Measurements from ENCODE around the gene TNFSF10.

TNFSF10 gene

GRCh38 chr3:172552607-172553006 lies 29.4 kb upstream of the TNFSF10 start:
- DNase-seq (ENCODE audit: low read depth) = no peak
- no peak overlapping the region for H3K4me3 ChIP-seq (ENCODE audit: control insufficient read depth, low read depth, low read length)
- TF ChIP-seq CTCF (conservative IDR thresholded peaks at IDR 0.05; ENCODE audit: control insufficient read depth, insufficient read depth, low read depth, low read length) = no peak

- no peak overlapping the region for H3K4me3 ChIP-seq (ENCODE audit: control insufficient read depth, low read depth, low read length)
- no peak for DNase-seq (ENCODE audit: low read depth)
- TF ChIP-seq CTCF (conservative IDR thresholded peaks at IDR 0.05; ENCODE audit: control insufficient read depth, insufficient read depth, low read depth, low read length) = no peak
These were observed 28.6 kb upstream of the TNFSF10 start for GRCh38 chr3:172551874-172552273.

GRCh38 chr3:172550347-172550943 lies 27.2 kb upstream of the TNFSF10 start:
- H3K4me3 ChIP-seq (ENCODE audit: control insufficient read depth, low read depth, low read length) = no peak overlapping the region
- peak; percentile 96 for DNase-seq (ENCODE audit: low read depth)
- no peak for TF ChIP-seq CTCF (conservative IDR thresholded peaks at IDR 0.05; ENCODE audit: control insufficient read depth, insufficient read depth, low read depth, low read length)

- DNase-seq (ENCODE audit: low read depth) = no peak
- no peak for TF ChIP-seq CTCF (conservative IDR thresholded peaks at IDR 0.05; ENCODE audit: control insufficient read depth, insufficient read depth, low read depth, low read length)
- no peak overlapping the region for H3K4me3 ChIP-seq (ENCODE audit: control insufficient read depth, low read depth, low read length)
These were observed 25.9 kb upstream of the TNFSF10 start for GRCh38 chr3:172549144-172549543.

- no peak for TF ChIP-seq CTCF (conservative IDR thresholded peaks at IDR 0.05; ENCODE audit: control insufficient read depth, insufficient read depth, low read depth, low read length)
- H3K4me3 ChIP-seq (ENCODE audit: control insufficient read depth, low read depth, low read length) = no peak overlapping the region
- DNase-seq (ENCODE audit: low read depth) = no peak
These were observed 23.5 kb upstream of the TNFSF10 start for GRCh38 chr3:172546628-172547214.

- no peak for DNase-seq (ENCODE audit: low read depth)
- no peak overlapping the region for H3K4me3 ChIP-seq (ENCODE audit: control insufficient read depth, low read depth, low read length)
- TF ChIP-seq CTCF (conservative IDR thresholded peaks at IDR 0.05; ENCODE audit: control insufficient read depth, insufficient read depth, low read depth, low read length) = no peak
These were observed 22.9 kb upstream of the TNFSF10 start for GRCh38 chr3:172546105-172546504.
